IMR-90 (cell line): Measurements from ENCODE around the gene ZNF700. TPM values are rescaled to one million over a fixed set of nuclear protein-coding genes. Genes with fewer than 3 reads are reported as not detected.

Experiments
- ATAC-seq: fragments of 200-7000 bp; cut with Tn5 transposase; 2 replicates; pipeline ENCODE4 v1.9.1; 2020; ENCODE audit warnings: low read depth, mild to moderate bottlenecking, moderate library complexity
- BruUV-seq: library from RNA; stranded (reverse); fragments of 400-500 nt; replicated peaks from 2 replicates; lab custom pipeline; 2021; lab: Mats Ljungman, UMichigan
- CTCF ChIA-PET: fragments of 300-600 bp; formaldehyde crosslinking; extraction: SDS; loops from one replicate; lab custom pipeline; 2021; ENCODE audit warnings: antibody characterized with exemption; lab: Yijun Ruan, JAX
- POLR2A ChIA-PET: fragments of 300-600 bp; sonication (Branson Sonifier 250); formaldehyde crosslinking; loops from one replicate; lab custom pipeline; 2022; ENCODE audit warnings: antibody characterized with exemption; ENCODE audit not compliant: unreplicated experiment; lab: Charles Lee
- DNase-seq: peaks from one replicate; pipeline ENCODE4 v3.0.0; 2013
- H2AFZ ChIP-seq: replicated peaks from 2 replicates; pipeline ENCODE3; 2013; ENCODE audit warnings: low read length, mild to moderate bottlenecking; ENCODE audit not compliant: poor library complexity
- H2AK5ac ChIP-seq: 2 replicates; pipeline ENCODE4 v1.6.1; 2013; ENCODE audit warnings: low read depth, low read length, inconsistent platforms
- H2AK9ac ChIP-seq: replicated peaks from 2 replicates; pipeline ENCODE3; 2013; ENCODE audit warnings: mild to moderate bottlenecking, low read depth, low read length, moderate library complexity; ENCODE audit not compliant: poor library complexity
- H2BK120ac ChIP-seq: 2 replicates; pipeline ENCODE4 v1.6.1; 2013; ENCODE audit warnings: low read depth, low read length, inconsistent platforms
- H2BK15ac ChIP-seq: 3 replicates; pipeline ENCODE4 v1.6.1; 2013; ENCODE audit warnings: low read depth, low read length, inconsistent platforms
- H2BK20ac ChIP-seq: 2 replicates; pipeline ENCODE4 v1.6.1; 2013; ENCODE audit warnings: low read depth, mild to moderate bottlenecking, inconsistent platforms, low read length, moderate library complexity
- H2BK5ac ChIP-seq: 2 replicates; pipeline ENCODE4 v1.6.1; 2013; ENCODE audit warnings: mild to moderate bottlenecking, low read depth, low read length, inconsistent platforms; ENCODE audit not compliant: poor library complexity, severe bottlenecking
- H3K14ac ChIP-seq: replicated peaks from 2 replicates; pipeline ENCODE4 v1.6.1; 2013; ENCODE audit warnings: low read depth, low read length, inconsistent platforms
- H3K18ac ChIP-seq: 2 replicates; pipeline ENCODE4 v1.6.1; 2013; ENCODE audit warnings: low read depth, low read length, control low read depth
- H3K23ac ChIP-seq: 2 replicates; pipeline ENCODE4 v1.6.1; 2013; ENCODE audit warnings: low read depth, low read length, inconsistent platforms
- H3K27ac ChIP-seq: 2 replicates; pipeline ENCODE4 v1.5.1; 2013; ENCODE audit warnings: mild to moderate bottlenecking, control low read depth, low read length; ENCODE audit not compliant: insufficient read depth
- H3K27me3 ChIP-seq: 2 replicates; pipeline ENCODE4 v1.6.1; 2013; ENCODE audit warnings: low read length; ENCODE audit not compliant: control insufficient read depth, insufficient read depth
- H3K36me3 ChIP-seq: 2 replicates; pipeline ENCODE4 v1.6.1; 2013; ENCODE audit warnings: low read length, mixed read lengths; ENCODE audit not compliant: control insufficient read depth, insufficient read depth
- H3K4ac ChIP-seq: 2 replicates; pipeline ENCODE4 v1.6.1; 2013; ENCODE audit warnings: low read depth, low read length, inconsistent platforms
- H3K4me1 ChIP-seq: 2 replicates; pipeline ENCODE4 v1.6.1; 2013; ENCODE audit warnings: low read length, mixed read lengths; ENCODE audit not compliant: control insufficient read depth, insufficient read depth
- H3K4me2 ChIP-seq: 2 replicates; pipeline ENCODE4 v1.6.1; 2013; ENCODE audit warnings: low read depth, mild to moderate bottlenecking, control low read depth, low read length, moderate library complexity
- H3K4me3 ChIP-seq: 2 replicates; pipeline ENCODE4 v1.5.1; 2013; ENCODE audit warnings: low read depth, mild to moderate bottlenecking, control low read depth, low read length, moderate library complexity; ENCODE audit not compliant: insufficient read depth
- H3K56ac ChIP-seq: 2 replicates; pipeline ENCODE4 v1.6.1; 2013; ENCODE audit warnings: low read length, inconsistent platforms; ENCODE audit not compliant: insufficient read depth; ENCODE audit errors: extremely low read depth
- H3K79me1 ChIP-seq, 2 experiments: 2 replicates each; pipeline ENCODE4 v1.6.1; 2013; ENCODE audit warnings: low read length in 2 of 2, inconsistent platforms in 1 of 2, low read depth in 1 of 2
- H3K9ac ChIP-seq: 2 replicates; pipeline ENCODE4 v1.6.1; 2013; ENCODE audit warnings: low read depth, low read length, control low read depth
- H3K9me1 ChIP-seq: 2 replicates; pipeline ENCODE4 v1.6.1; 2013; ENCODE audit warnings: low read length, inconsistent platforms; ENCODE audit not compliant: insufficient read depth
- H3K9me3 ChIP-seq: 2 replicates; pipeline ENCODE4 v1.6.1; 2013; ENCODE audit warnings: low read length; ENCODE audit not compliant: control insufficient read depth, insufficient read depth
- H4K20me1 ChIP-seq: 2 replicates; pipeline ENCODE4 v1.6.1; 2013; ENCODE audit warnings: low read length, inconsistent platforms; ENCODE audit not compliant: insufficient read depth
- H4K5ac ChIP-seq: 2 replicates; pipeline ENCODE4 v1.6.1; 2013; ENCODE audit warnings: mild to moderate bottlenecking, low read depth, low read length, control low read depth
- H4K8ac ChIP-seq, 2 experiments: 2 replicates each; pipeline ENCODE4 v1.6.1; 2013; ENCODE audit warnings: low read depth in 2 of 2, low read length in 2 of 2, control low read depth in 1 of 2, inconsistent platforms in 1 of 2
- H4K91ac ChIP-seq: 2 replicates; pipeline ENCODE4 v1.6.1; 2013; ENCODE audit warnings: low read depth, low read length, inconsistent platforms; ENCODE audit not compliant: insufficient read depth
- BHLHE40 ChIP-seq: fragments of 150-350 bp; IDR thresholded peaks from 2 replicates; pipeline ENCODE4 v1.6.1; 2016; ENCODE audit warnings: mild to moderate bottlenecking, low read depth, low read length
- CEBPB ChIP-seq: IDR thresholded peaks from 2 replicates; pipeline ENCODE4 v1.6.1; 2012; ENCODE audit warnings: low read depth, low read length, improper control_type of control experiment
- CHD1 ChIP-seq: IDR thresholded peaks from 2 replicates; pipeline ENCODE4 v1.6.1; 2012; ENCODE audit warnings: low read depth, low read length, improper control_type of control experiment
- CTCF ChIP-seq: conservative IDR thresholded peaks from 2 replicates; pipeline ENCODE4 v1.5.1; 2012; ENCODE audit warnings: mild to moderate bottlenecking, low read depth, low read length, improper control_type of control experiment
- ELK1 ChIP-seq: fragments of 150-350 bp; IDR thresholded peaks from 2 replicates; pipeline ENCODE4 v1.6.1; 2016; ENCODE audit warnings: low read depth, mild to moderate bottlenecking, low read length, moderate library complexity, borderline replicate concordance
- FOS ChIP-seq: fragments of 150-350 bp; IDR thresholded peaks from 2 replicates; pipeline ENCODE4 v1.6.1; 2016; ENCODE audit warnings: low read depth, low read length
- MAFK ChIP-seq: IDR thresholded peaks from 2 replicates; pipeline ENCODE4 v1.6.1; 2012; ENCODE audit warnings: low read depth, low read length, improper control_type of control experiment
- NFE2L2 ChIP-seq: fragments of 150-350 bp; IDR thresholded peaks from 2 replicates; pipeline ENCODE4 v1.6.1; 2016; ENCODE audit warnings: low read depth, mild to moderate bottlenecking, low read length
- POLR2A ChIP-seq: IDR thresholded peaks from 2 replicates; pipeline ENCODE4 v1.6.1; 2012; ENCODE audit warnings: mild to moderate bottlenecking, low read depth, low read length
- RFX5 ChIP-seq: IDR thresholded peaks from 2 replicates; pipeline ENCODE4 v1.8.0; 2012; ENCODE audit warnings: low read depth, mild to moderate bottlenecking, low read length, moderate library complexity
- SMC3 ChIP-seq: fragments of 150-350 bp; IDR thresholded peaks from 2 replicates; pipeline ENCODE4 v1.6.1; 2016; ENCODE audit warnings: low read depth, mild to moderate bottlenecking, antibody characterized with exemption, low read length, moderate library complexity
- USF2 ChIP-seq: fragments of 150-350 bp; IDR thresholded peaks from 2 replicates; pipeline ENCODE4 v1.6.1; 2017; ENCODE audit warnings: mild to moderate bottlenecking, antibody characterized with exemption, low read length, low read depth
- WGBS, 2 experiments: methylation state at CpG; one replicate each; pipeline versions ENCODE4 v1.1.5 to v1.1.7; 2013; ENCODE audit warnings: missing lambda C conversion rate in 2 of 2; ENCODE audit not compliant: insufficient read length in 1 of 2; ENCODE audit errors: extremely low coverage in 2 of 2; 5-methylcytosine and 5-hydroxymethylcytosine counted together
- dilution Hi-C: fragments of 300-500 bp; cut with HindIII; formaldehyde crosslinking; loops from one replicate; pipeline ENCODE4 v1.14.3; 2018; ENCODE audit warnings: low sequenced_read_pairs; ENCODE audit not compliant: unreplicated experiment
- in situ Hi-C: fragments of 300-500 bp; cut with MboI; formaldehyde crosslinking; loops from 3 replicates; pipeline ENCODE4 v1.14.3; 2019; ENCODE audit warnings: low sequenced_read_pairs, inconsistent platforms, mixed read lengths
- intact Hi-C: fragments of 100-400 bp; cut with micrococcal nuclease; formaldehyde crosslinking; loops from 2 replicates; pipeline ENCODE4 v1.10.0; 2022
- polyA plus RNA-seq, 3 experiments: library from polyadenylated mRNA; depleted of rRNA; stranded (reverse); fragments of >200 nt; gene quantifications; 2 replicates each; pipeline ENCODE4 v1.2.3, GENCODE V29; 2012; ENCODE audit warnings: low replicate concordance in 1 of 3
- total RNA-seq: library from RNA; depleted of rRNA; stranded (reverse); fragments of >200 nt; gene quantifications from 2 replicates; pipeline ENCODE4 v1.2.3, GENCODE V29; 2012

The ZNF700 gene
- total and polyA plus RNA-seq, 2 of the 4 experiments (the other 2 are of a cell fraction), result 5.3 to 10.2 TPM

GRCh38 chr19:11894851-11895250, 30.1 kb upstream of the ZNF700 start:
- Histone ChIP-seq H3K4me2 (no peak overlapping the region), H4K91ac (no peak overlapping the region), H3K9ac (no peak overlapping the region), H4K5ac (no peak overlapping the region), H2BK120ac (no peak overlapping the region), H3K27ac (no peak overlapping the region), H3K14ac (no peak overlapping the region), H2AK9ac (no peak overlapping the region), H3K4ac (no peak overlapping the region), H4K20me1 (no peaks in the 10 kb centered on the region), H3K23ac (no peak overlapping the region), H3K56ac (no peak overlapping the region), H2BK15ac (no peak overlapping the region), H3K27me3 (no peaks in the 10 kb centered on the region), H3K9me1 (no peaks in the 10 kb centered on the region), H2AFZ (no peak overlapping the region), H3K79me1 (peaks cover 15 to 20% of the 10 kb centered on the region in 2 experiments; a peak in 3 of 4 replicates), H2AK5ac (no peak overlapping the region), H3K9me3 (peaks cover 27% of the 10 kb centered on the region), H2BK5ac (no peak overlapping the region), H4K8ac (no peak overlapping the region), H2BK20ac (no peak overlapping the region), H3K36me3 (peaks cover 17% of the 10 kb centered on the region), H3K18ac (no peak overlapping the region), H3K4me1 (no peaks in the 10 kb centered on the region), H3K4me3 (no peak overlapping the region)
- intact Hi-C loops, result no loop called here
- TF ChIP-seq NFE2L2 (no peak), CTCF (no peak), BHLHE40 (no peak), CEBPB (no peak), MAFK (no peak), ELK1 (no peak), SMC3 (no peak), RFX5 (no peak), CHD1 (no peak), FOS (no peak), USF2 (no peak), POLR2A (no peak)
- in situ Hi-C loops, result no loop called here
- WGBS, 2 experiments, result 100% methylated on average over 2 of the region's 6 CpGs; no CpG with 5 or more reads in 1 of the 2 experiments
- BruUV-seq, result no TSS peak
- no peak for ATAC-seq
- POLR2A ChIA-PET, result no interaction called here
- dilution Hi-C loops, result no loop called here
- no peak for DNase-seq
- CTCF ChIA-PET, result interaction anchor here (0.6 kb wide), 1 partner anchor 758 kb away, joined by 9 read pairs; no protein-coding TSS in a partner anchor
